PC-9 (cell line): ENCODE data around the gene MPZL2.

Experiments used
- CTCF ChIP-seq: fragments of 200-600 bp; sonication (generic); conservative IDR thresholded peaks from 2 replicates; pipeline ENCODE4 v1.6.1; 2017; ENCODE audit warnings: mixed run types, antibody characterized with exemption, mild to moderate bottlenecking, moderate library complexity
- EZH2 ChIP-seq: fragments of 200-600 bp; sonication (generic); IDR thresholded peaks from 2 replicates; pipeline ENCODE4 v1.8.0; 2017; ENCODE audit warnings: antibody characterized with exemption, low read depth

- no peak for TF ChIP-seq EZH2
- TF ChIP-seq CTCF: no peak
These were observed 50.9 kb downstream of the MPZL2 start for GRCh38 chr11:118213201-118213600.
